SU-DHL-6 (cell line): ENCODE measurements around the gene FAM13C.

ENCODE experiments used
- H2AFZ ChIP-seq: fragments of 200-600 bp; sonication (generic); 2 replicates; pipeline ENCODE4 v1.6.1; 2014; ENCODE audit warnings: low read depth, mild to moderate bottlenecking, moderate library complexity, mixed read lengths, antibody characterized with exemption, low read length; ENCODE audit not compliant: severe bottlenecking
- H3F3A ChIP-seq: fragments of 200-600 bp; shearing (Covaris generic); 2 replicates; pipeline ENCODE4 v1.6.0; 2016; ENCODE audit warnings: antibody characterized with exemption, mild to moderate bottlenecking; ENCODE audit not compliant: insufficient read depth
- H3K27ac ChIP-seq: fragments of 200-600 bp; sonication (generic); 2 replicates; pipeline ENCODE4 v1.5.1; 2016; ENCODE audit warnings: low read depth, mild to moderate bottlenecking, low read length, moderate library complexity, mixed read lengths
- H3K27me3 ChIP-seq: fragments of 200-600 bp; sonication (generic), shearing (Covaris generic); 2 replicates; pipeline ENCODE4 v1.6.0; 2014; ENCODE audit warnings: mild to moderate bottlenecking, low read length
- H3K36me3 ChIP-seq: fragments of 200-600 bp; sonication (generic); 2 replicates; pipeline ENCODE4 v1.6.1; 2014; ENCODE audit warnings: mild to moderate bottlenecking, low read length, mixed read lengths
- H3K4me2 ChIP-seq: fragments of 300-600, 200-600 bp; shearing (Covaris generic), sonication (generic); 2 replicates; pipeline ENCODE4 v1.6.0; 2014; ENCODE audit warnings: low read length, low read depth, mild to moderate bottlenecking; ENCODE audit not compliant: poor library complexity, severe bottlenecking
- H3K4me3 ChIP-seq: fragments of 200-600 bp; sonication (generic); 2 replicates; pipeline ENCODE4 v1.5.1; 2014; ENCODE audit warnings: antibody characterized with exemption, low read length, mild to moderate bottlenecking, mixed read lengths; ENCODE audit not compliant: insufficient read depth, poor library complexity, severe bottlenecking
- H3K79me2 ChIP-seq: fragments of 200-600 bp; sonication (generic); 2 replicates; pipeline ENCODE4 v1.6.1; 2014; ENCODE audit warnings: mild to moderate bottlenecking, low read length, moderate library complexity; ENCODE audit not compliant: insufficient read depth
- H3K9ac ChIP-seq: fragments of 200-600 bp; sonication (generic); 2 replicates; pipeline ENCODE4 v1.7.0; 2014; ENCODE audit warnings: mild to moderate bottlenecking, low read length
- H3K9me2 ChIP-seq: fragments of 200-600 bp; sonication (generic); replicated peaks from 2 replicates; pipeline ENCODE4 v1.6.1; 2014; ENCODE audit warnings: low read length; ENCODE audit not compliant: insufficient read depth
- H3K9me3 ChIP-seq: fragments of 200-600 bp; sonication (generic); 2 replicates; pipeline ENCODE4 v1.6.1; 2014; ENCODE audit warnings: low read length, mixed read lengths; ENCODE audit not compliant: insufficient read depth
- H4K20me1 ChIP-seq: fragments of 200-600 bp; sonication (generic); 2 replicates; pipeline ENCODE4 v1.6.1; 2014; ENCODE audit warnings: low read depth, mild to moderate bottlenecking, antibody characterized with exemption, low read length, moderate library complexity, mixed read lengths
- EZH2phosphoT487 ChIP-seq: fragments of 200-600 bp; sonication (generic), shearing (Covaris generic); conservative IDR thresholded peaks from 2 replicates; pipeline ENCODE4 v1.6.1; 2018; ENCODE audit warnings: mild to moderate bottlenecking, antibody characterized with exemption, low read length, moderate library complexity, mixed read lengths
- TF ChIP-seq, protein P1 (sequence below): fragments of 200-600 bp; sonication (generic); IDR thresholded peaks from one replicate; pipeline ENCODE4 v1.5.1; 2017; ENCODE audit warnings: antibody characterized with exemption, mild to moderate bottlenecking, low read length, moderate library complexity; ENCODE audit not compliant: insufficient read depth, poor library complexity, severe bottlenecking

FAM13C gene

DNA sequence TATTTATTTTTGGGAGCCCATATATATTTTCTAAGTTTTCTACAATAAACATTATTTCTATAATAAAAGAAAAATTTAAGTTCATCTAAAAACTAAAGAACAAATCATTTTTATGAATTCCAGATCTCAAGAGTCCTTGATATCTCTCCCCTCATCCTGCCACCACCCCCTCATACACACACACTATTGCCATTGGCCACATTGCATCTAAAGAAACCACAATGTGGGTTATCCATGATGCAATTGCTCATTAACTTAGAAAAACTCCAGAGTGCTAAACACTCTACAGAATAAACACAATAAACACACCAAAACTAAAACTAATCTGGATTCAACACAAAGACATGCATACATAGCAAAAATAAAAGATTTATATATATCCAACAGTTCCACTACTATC lies 37.8 kb downstream of the FAM13C start:
- Histone ChIP-seq H3F3A (no peaks in the 10 kb centered on the region), H2AFZ (no peak overlapping the region), H3K9ac (no peak overlapping the region), H3K36me3 (no peaks in the 10 kb centered on the region), H3K4me2 (no peak overlapping the region), H3K9me3 (no peaks in the 10 kb centered on the region), H3K4me3 (no peak overlapping the region), H3K79me2 (no peaks in the 10 kb centered on the region), H3K27me3 (no peaks in the 10 kb centered on the region), H3K9me2 (no peaks in the 10 kb centered on the region), H4K20me1 (no peaks in the 10 kb centered on the region), H3K27ac (no peak overlapping the region)
- no peak for TF ChIP-seq EZH2phosphoT487
- TF ChIP-seq, protein P1, sequence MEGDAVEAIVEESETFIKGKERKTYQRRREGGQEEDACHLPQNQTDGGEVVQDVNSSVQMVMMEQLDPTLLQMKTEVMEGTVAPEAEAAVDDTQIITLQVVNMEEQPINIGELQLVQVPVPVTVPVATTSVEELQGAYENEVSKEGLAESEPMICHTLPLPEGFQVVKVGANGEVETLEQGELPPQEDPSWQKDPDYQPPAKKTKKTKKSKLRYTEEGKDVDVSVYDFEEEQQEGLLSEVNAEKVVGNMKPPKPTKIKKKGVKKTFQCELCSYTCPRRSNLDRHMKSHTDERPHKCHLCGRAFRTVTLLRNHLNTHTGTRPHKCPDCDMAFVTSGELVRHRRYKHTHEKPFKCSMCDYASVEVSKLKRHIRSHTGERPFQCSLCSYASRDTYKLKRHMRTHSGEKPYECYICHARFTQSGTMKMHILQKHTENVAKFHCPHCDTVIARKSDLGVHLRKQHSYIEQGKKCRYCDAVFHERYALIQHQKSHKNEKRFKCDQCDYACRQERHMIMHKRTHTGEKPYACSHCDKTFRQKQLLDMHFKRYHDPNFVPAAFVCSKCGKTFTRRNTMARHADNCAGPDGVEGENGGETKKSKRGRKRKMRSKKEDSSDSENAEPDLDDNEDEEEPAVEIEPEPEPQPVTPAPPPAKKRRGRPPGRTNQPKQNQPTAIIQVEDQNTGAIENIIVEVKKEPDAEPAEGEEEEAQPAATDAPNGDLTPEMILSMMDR, result no peak

DNA sequence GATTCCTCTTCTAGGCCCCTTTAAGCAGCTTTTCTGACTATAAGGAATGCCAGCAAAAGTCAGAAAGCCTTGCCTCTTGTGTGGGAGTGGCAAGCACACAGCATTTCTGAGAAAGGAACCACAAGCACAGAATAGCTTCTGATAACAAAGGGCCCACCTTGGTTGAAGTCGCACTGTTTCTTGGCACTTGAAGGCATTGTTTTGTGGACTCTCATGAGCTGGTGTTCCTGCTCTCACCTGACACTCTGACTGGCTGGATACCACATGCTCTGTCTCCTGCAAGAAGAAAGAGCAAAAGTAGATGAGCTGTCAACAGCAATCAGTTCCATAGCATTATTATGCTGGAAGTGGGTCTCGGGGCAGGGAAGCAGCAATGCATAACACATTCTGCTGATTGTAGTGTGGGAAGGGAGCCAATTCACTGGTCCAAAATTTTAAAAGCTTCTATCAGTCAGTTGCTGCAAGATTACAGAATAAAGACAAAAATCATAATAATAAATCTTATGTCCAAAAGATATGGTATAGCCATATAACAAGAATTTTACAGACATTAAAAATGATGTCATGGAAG lies 38.4 kb downstream of the FAM13C start:
- H3K79me2 ChIP-seq, result no peaks in the 10 kb centered on the region

DNA sequence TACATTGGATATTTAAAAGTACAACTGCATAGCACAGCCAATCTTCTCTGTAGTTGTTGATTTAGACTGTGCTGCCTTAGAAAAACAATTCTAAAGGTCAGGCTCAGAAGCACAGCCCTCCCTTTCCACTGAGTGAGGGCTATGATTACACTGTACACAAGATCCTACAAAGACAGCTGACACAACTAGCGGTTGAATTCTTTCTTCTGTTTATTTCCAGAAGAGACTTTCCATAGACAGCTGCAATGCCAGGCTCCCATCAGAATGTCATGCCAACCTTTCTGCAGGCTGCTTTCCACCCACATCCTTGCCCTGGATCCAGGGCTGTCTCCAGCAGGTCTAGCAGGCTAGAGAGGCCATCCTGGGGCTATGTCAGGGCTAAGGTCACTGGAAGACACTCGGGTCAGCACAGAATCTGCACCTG lies 39.3 kb downstream of the FAM13C start:
- no peaks in the 10 kb centered on the region for H3K9me2 ChIP-seq
- no peaks in the 10 kb centered on the region for H4K20me1 ChIP-seq
- H3K27me3 ChIP-seq, result no peaks in the 10 kb centered on the region
- H3K36me3 ChIP-seq, result no peaks in the 10 kb centered on the region
- TF ChIP-seq, protein P1, result no peak
- no peak for TF ChIP-seq EZH2phosphoT487
- no peaks in the 10 kb centered on the region for H3K79me2 ChIP-seq
- no peaks in the 10 kb centered on the region for H3F3A ChIP-seq
- no peak overlapping the region for H3K4me3 ChIP-seq
- no peak overlapping the region for H3K9ac ChIP-seq
- no peaks in the 10 kb centered on the region for H3K9me3 ChIP-seq
- no peak overlapping the region for H3K4me2 ChIP-seq
- H2AFZ ChIP-seq, result no peak overlapping the region
- H3K27ac ChIP-seq, result no peak overlapping the region

More for the DNA sequence above, 38.4 kb downstream of the FAM13C start:
- no peak for TF ChIP-seq EZH2phosphoT487
- TF ChIP-seq, protein P1, result no peak
- H3K36me3 ChIP-seq, result no peaks in the 10 kb centered on the region
- H4K20me1 ChIP-seq, result no peaks in the 10 kb centered on the region
- H3K27ac ChIP-seq, result no peak overlapping the region
- no peak overlapping the region for H3K9ac ChIP-seq
- H3F3A ChIP-seq, result no peaks in the 10 kb centered on the region
- no peaks in the 10 kb centered on the region for H3K27me3 ChIP-seq
- H2AFZ ChIP-seq, result no peak overlapping the region
- H3K9me3 ChIP-seq, result no peaks in the 10 kb centered on the region
- H3K9me2 ChIP-seq, result no peaks in the 10 kb centered on the region
- H3K4me2 ChIP-seq, result no peak overlapping the region
- no peak overlapping the region for H3K4me3 ChIP-seq
